Endodermal cell (in vitro differentiated cells): Measurements from ENCODE around the gene LAMB4. TPM values are rescaled to one million over a fixed set of nuclear protein-coding genes. Genes with fewer than 3 reads are reported as not detected.

Experiments used
- DNase-seq: peaks from one replicate; pipeline ENCODE4 v3.0.0-alpha.2; 2017
- H3K27ac ChIP-seq: 2 replicates; pipeline ENCODE4 v1.5.1; 2013; ENCODE audit warnings: mild to moderate bottlenecking, low read depth, low read length, moderate library complexity
- H3K27me3 ChIP-seq: 2 replicates; pipeline ENCODE4 v1.6.1; 2013; ENCODE audit warnings: mild to moderate bottlenecking, low read length, moderate library complexity; ENCODE audit not compliant: insufficient read depth, control insufficient read depth, poor library complexity, severe bottlenecking
- H3K36me3 ChIP-seq: 2 replicates; pipeline ENCODE4 v1.7.0; 2013; ENCODE audit warnings: mild to moderate bottlenecking, low read length, moderate library complexity; ENCODE audit not compliant: control insufficient read depth, insufficient read depth
- H3K4me1 ChIP-seq: one replicate; pipeline ENCODE4 v1.7.0; 2013; ENCODE audit warnings: low read length; ENCODE audit not compliant: control insufficient read depth, insufficient read depth
- H3K4me3 ChIP-seq: 2 replicates; pipeline ENCODE4 v1.5.1; 2013; ENCODE audit warnings: mild to moderate bottlenecking, low read length, moderate library complexity
- H3K9ac ChIP-seq: 2 replicates; pipeline ENCODE4 v1.6.1; 2013; ENCODE audit warnings: mild to moderate bottlenecking, low read length, moderate library complexity; ENCODE audit not compliant: poor library complexity, severe bottlenecking; ENCODE audit errors: extremely low read depth
- H3K9me3 ChIP-seq: 2 replicates; pipeline ENCODE4 v1.6.1; 2013; ENCODE audit warnings: mild to moderate bottlenecking, low read length, moderate library complexity; ENCODE audit not compliant: control insufficient read depth
- H3K27ac Mint-ChIP-seq: 2 replicates; pipeline ENCODE4 v1.8.0; 2020; ENCODE audit warnings: mixed read lengths
- H3K27me3 Mint-ChIP-seq: 2 replicates; pipeline ENCODE4 v1.8.0; 2021; ENCODE audit warnings: mild to moderate bottlenecking, mixed read lengths; ENCODE audit not compliant: insufficient read depth
- H3K36me3 Mint-ChIP-seq: 2 replicates; pipeline ENCODE4 v1.8.0; 2020; ENCODE audit warnings: low read depth, mixed read lengths
- H3K4me1 Mint-ChIP-seq: 2 replicates; pipeline ENCODE4 v1.8.0; 2020; ENCODE audit warnings: mixed read lengths
- H3K4me3 Mint-ChIP-seq: 2 replicates; pipeline ENCODE4 v1.8.0; 2020; ENCODE audit warnings: mild to moderate bottlenecking, moderate library complexity, mixed read lengths
- H3K9me3 Mint-ChIP-seq: 2 replicates; pipeline ENCODE4 v1.8.0; 2020; ENCODE audit warnings: mild to moderate bottlenecking, mixed read lengths
- WGBS, 2 experiments: methylation state at CpG; one replicate each; pipeline versions ENCODE4 v1.1.5 to v1.1.7; 2013; ENCODE audit warnings: missing lambda C conversion rate in 2 of 2, mixed read lengths in 1 of 2; ENCODE audit not compliant: insufficient coverage in 1 of 2, insufficient read length in 1 of 2; 5-methylcytosine and 5-hydroxymethylcytosine counted together
- total RNA-seq, 2 donors: library from RNA; stranded (reverse); fragmentation: NEBNext Ultra II Directional in 1 of 2; extraction: Animal tissue kit (Norgen Biotek cat#: 25700) in 1 of 2; gene quantifications; 2 replicates in 1 of 2; 3 replicates in 1 of 2; pipeline ENCODE4 v1.2.1, GENCODE V29; 2021
- TF ChIP-seq, protein P1 (sequence below): fragments of 200-600 bp; sonication (generic); conservative IDR thresholded peaks from 2 replicates; pipeline ENCODE4 v1.5.0; 2021; ENCODE audit warnings: antibody characterized with exemption, mild to moderate bottlenecking

The LAMB4 gene
- total RNA-seq, 2 donors from 2014 or later, result not detected

GRCh38 chr7:108026116-108026515 lies 104.0 kb downstream of the LAMB4 start:
- Mint-ChIP-seq H3K9me3 (no peaks in the 10 kb centered on the region), H3K27ac (no peak overlapping the region), H3K27me3 (no peaks in the 10 kb centered on the region), H3K4me3 (no peak overlapping the region), H3K4me1 (peaks cover 5% of the 10 kb centered on the region), H3K36me3 (no peaks in the 10 kb centered on the region)
- Histone ChIP-seq H3K4me3 (no peak overlapping the region), H3K27me3 (no peaks in the 10 kb centered on the region), H3K4me1 (peaks cover 3% of the 10 kb centered on the region), H3K9ac (no peak overlapping the region), H3K36me3 (no peaks in the 10 kb centered on the region), H3K9me3 (no peaks in the 10 kb centered on the region), H3K27ac (no peak overlapping the region)
- no peak for DNase-seq
- 88 to 100% methylated on average over 3 to 5 of the region's 5 CpGs for WGBS, 2 experiments
- TF ChIP-seq, protein P1, sequence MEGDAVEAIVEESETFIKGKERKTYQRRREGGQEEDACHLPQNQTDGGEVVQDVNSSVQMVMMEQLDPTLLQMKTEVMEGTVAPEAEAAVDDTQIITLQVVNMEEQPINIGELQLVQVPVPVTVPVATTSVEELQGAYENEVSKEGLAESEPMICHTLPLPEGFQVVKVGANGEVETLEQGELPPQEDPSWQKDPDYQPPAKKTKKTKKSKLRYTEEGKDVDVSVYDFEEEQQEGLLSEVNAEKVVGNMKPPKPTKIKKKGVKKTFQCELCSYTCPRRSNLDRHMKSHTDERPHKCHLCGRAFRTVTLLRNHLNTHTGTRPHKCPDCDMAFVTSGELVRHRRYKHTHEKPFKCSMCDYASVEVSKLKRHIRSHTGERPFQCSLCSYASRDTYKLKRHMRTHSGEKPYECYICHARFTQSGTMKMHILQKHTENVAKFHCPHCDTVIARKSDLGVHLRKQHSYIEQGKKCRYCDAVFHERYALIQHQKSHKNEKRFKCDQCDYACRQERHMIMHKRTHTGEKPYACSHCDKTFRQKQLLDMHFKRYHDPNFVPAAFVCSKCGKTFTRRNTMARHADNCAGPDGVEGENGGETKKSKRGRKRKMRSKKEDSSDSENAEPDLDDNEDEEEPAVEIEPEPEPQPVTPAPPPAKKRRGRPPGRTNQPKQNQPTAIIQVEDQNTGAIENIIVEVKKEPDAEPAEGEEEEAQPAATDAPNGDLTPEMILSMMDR, result no peak

DNA sequence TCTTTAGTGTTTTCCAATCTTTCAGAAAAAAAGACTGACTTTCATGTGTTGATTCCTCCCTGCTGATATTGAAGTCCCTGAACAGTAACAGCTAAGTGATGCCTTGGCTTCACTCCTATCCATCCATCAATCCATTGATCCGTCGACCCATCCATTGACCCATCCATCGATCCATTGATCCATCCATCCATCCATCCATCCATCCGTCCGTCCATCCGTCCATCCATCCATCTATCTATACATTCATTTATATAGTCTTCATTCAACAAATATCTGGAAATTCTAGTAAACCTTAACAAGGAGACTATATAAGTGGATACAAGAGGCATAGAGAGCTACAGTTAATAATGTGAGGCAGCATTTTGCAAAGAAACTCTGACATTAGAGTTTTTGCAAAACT lies 105.6 kb downstream of the LAMB4 start:
- no peaks in the 10 kb centered on the region for H3K27me3 ChIP-seq
- peaks cover 1% of the 10 kb centered on the region for H3K27me3 Mint-ChIP-seq
- no peak overlapping the region for H3K27ac ChIP-seq
- peaks cover 2% of the 10 kb centered on the region for H3K4me1 Mint-ChIP-seq
- no peaks in the 10 kb centered on the region for H3K36me3 ChIP-seq
- no peak overlapping the region for H3K27ac Mint-ChIP-seq
- H3K9ac ChIP-seq, result no peak overlapping the region
- DNase-seq, result no peak
- WGBS, 2 experiments, result 94 to 100% methylated on average over 3 to 6 of the region's 6 CpGs
- H3K4me3 ChIP-seq, result no peak overlapping the region
- H3K9me3 ChIP-seq, result no peaks in the 10 kb centered on the region
- H3K4me3 Mint-ChIP-seq, result no peak overlapping the region
- no peaks in the 10 kb centered on the region for H3K4me1 ChIP-seq
- TF ChIP-seq, protein P1, result no peak
- no peaks in the 10 kb centered on the region for H3K36me3 Mint-ChIP-seq
- no peaks in the 10 kb centered on the region for H3K9me3 Mint-ChIP-seq

GRCh38 chr7:108020585-108020984 lies 109.6 kb downstream of the LAMB4 start:
- no peak overlapping the region for H3K4me3 Mint-ChIP-seq
- DNase-seq, result no peak
- H3K27me3 Mint-ChIP-seq, result peaks cover 1% of the 10 kb centered on the region
- TF ChIP-seq, protein P1, result no peak
- H3K4me3 ChIP-seq, result no peak overlapping the region
- no peaks in the 10 kb centered on the region for H3K4me1 ChIP-seq
- no peaks in the 10 kb centered on the region for H3K9me3 ChIP-seq
- no peak overlapping the region for H3K27ac Mint-ChIP-seq
- 96 to 100% methylated on average over 1 of the region's 2 CpGs for WGBS, 2 experiments
- H3K27ac ChIP-seq, result no peak overlapping the region
- no peak overlapping the region for H3K9ac ChIP-seq
- H3K4me1 Mint-ChIP-seq, result peaks cover 11% of the 10 kb centered on the region
- H3K36me3 Mint-ChIP-seq, result no peaks in the 10 kb centered on the region
- no peaks in the 10 kb centered on the region for H3K36me3 ChIP-seq
- H3K9me3 Mint-ChIP-seq, result no peaks in the 10 kb centered on the region
- H3K27me3 ChIP-seq, result no peaks in the 10 kb centered on the region
